Vagina (tissue), 2 donors: ENCODE results near the gene AKAP13. TPM values are rescaled to one million over a fixed set of nuclear protein-coding genes. Genes with fewer than 3 reads are reported as not detected.
A peak's percentile ranks its signal among the peaks of the same experiment; 100 is the strongest.

ENCODE experiments used
- DNase-seq, 2 donors: peaks; one replicate each; pipeline ENCODE4 v3.0.0-alpha.2; 2017; ENCODE audit errors: extremely low spot score in 2 of 2
- H3K27ac ChIP-seq: fragments of 200-600 bp; sonication (generic); one replicate; pipeline ENCODE4 v1.5.1; 2019
- H3K27me3 ChIP-seq: fragments of 200-600 bp; sonication (generic); one replicate; pipeline ENCODE4 v1.5.1; 2019
- H3K36me3 ChIP-seq, 2 donors: fragments of 200-600 bp; sonication (generic); one replicate each; pipeline ENCODE4 v1.5.1; 2017 to 2019
- H3K4me1 ChIP-seq: fragments of 200-600 bp; sonication (generic); one replicate; pipeline ENCODE4 v1.5.1; 2019
- H3K4me3 ChIP-seq, 2 donors: fragments of 200-600 bp; sonication (generic); 1 replicate in 1 of 2; 2 replicates in 1 of 2; pipeline ENCODE4 v1.5.1; 2016 to 2019
- H3K9me3 ChIP-seq: fragments of 200-600 bp; sonication (generic); one replicate; pipeline ENCODE4 v1.5.1; 2019
- POLR2A ChIP-seq, 2 donors: fragments of 450-650 bp; IDR thresholded peaks; one replicate each; pipeline ENCODE4 v1.6.1; 2017; ENCODE audit warnings: antibody characterized with exemption in 2 of 2, mild to moderate bottlenecking in 2 of 2, moderate library complexity in 2 of 2
- POLR2AphosphoS5 ChIP-seq, 2 donors: sonication (generic); formaldehyde crosslinking; IDR thresholded peaks; one replicate each; pipeline ENCODE4 v1.9.0; 2017; ENCODE audit warnings: antibody characterized with exemption in 2 of 2, mild to moderate bottlenecking in 2 of 2, low read depth in 1 of 2; ENCODE audit not compliant: insufficient read depth in 1 of 2
- intact Hi-C: fragments of 100-400 bp; cut with DNase I; formaldehyde crosslinking; loops from one replicate; pipeline ENCODE4 v1.15.1; 2023
- total RNA-seq: library from RNA; depleted of rRNA; stranded (reverse); fragments of >200 nt; gene quantifications from one replicate; pipeline ENCODE4 v1.2.3, GENCODE V29; 2016
- TF ChIP-seq, protein P1 (sequence below), 3 experiments: fragments of 450-650 bp in 2 of 3; fragments of 200-600 bp in 1 of 3; sonication (generic) in 1 of 3; IDR thresholded peaks; one replicate each; pipeline ENCODE4 v1.5.1; 2017 to 2019; ENCODE audit warnings: antibody characterized with exemption in 3 of 3, mild to moderate bottlenecking in 2 of 3, moderate library complexity in 2 of 3

The AKAP13 gene
- total RNA-seq, 1 donor from 2014 or later: 177 TPM

DNA sequence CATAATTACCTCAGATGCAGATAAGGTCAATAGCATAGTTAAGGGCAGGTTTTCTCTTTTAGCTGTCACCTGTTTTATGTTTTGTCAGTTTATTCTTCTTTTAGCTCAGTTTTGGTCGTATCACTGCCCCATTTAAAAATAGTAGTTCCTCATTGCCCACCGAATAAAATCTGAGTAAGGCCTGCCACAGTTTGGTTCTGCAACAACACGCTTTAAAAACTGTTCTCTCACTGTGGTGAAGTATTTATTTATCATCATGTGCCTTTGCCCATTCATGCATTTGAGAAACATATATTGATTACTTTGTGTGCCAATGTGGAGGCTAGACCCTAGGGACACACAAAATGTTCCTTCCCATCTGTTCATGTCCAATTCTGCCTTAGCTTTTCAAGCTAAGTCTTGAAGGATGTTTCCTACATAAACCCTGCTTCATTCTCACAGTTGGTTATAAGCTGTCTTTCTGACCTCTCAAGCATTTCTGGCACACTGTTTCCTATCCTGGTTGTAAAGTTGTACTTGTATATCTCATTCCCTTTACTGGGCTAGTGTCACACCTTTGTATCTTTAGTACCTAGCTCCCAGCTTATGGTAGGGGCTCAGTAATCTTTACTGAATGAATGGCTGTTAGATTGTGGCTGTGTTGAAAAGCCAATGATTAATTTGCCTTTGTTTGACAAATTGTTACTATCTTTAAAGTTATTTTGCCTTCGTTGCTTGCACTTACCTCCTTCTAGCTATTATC lies 23.9 kb downstream of the AKAP13 start:
- no peaks in the 10 kb centered on the region for H3K9me3 ChIP-seq
- DNase-seq: no peak
- H3K4me1 ChIP-seq: peaks cover 94% of the 10 kb centered on the region
- H3K27me3 ChIP-seq: no peaks in the 10 kb centered on the region
- no peak overlapping the region for H3K4me3 ChIP-seq
- no peak for TF ChIP-seq POLR2AphosphoS5 (IDR thresholded peaks at IDR 0.05; ENCODE audit: insufficient read depth in 1 of 2, low read depth in 1 of 2)
- TF ChIP-seq, protein P1, sequence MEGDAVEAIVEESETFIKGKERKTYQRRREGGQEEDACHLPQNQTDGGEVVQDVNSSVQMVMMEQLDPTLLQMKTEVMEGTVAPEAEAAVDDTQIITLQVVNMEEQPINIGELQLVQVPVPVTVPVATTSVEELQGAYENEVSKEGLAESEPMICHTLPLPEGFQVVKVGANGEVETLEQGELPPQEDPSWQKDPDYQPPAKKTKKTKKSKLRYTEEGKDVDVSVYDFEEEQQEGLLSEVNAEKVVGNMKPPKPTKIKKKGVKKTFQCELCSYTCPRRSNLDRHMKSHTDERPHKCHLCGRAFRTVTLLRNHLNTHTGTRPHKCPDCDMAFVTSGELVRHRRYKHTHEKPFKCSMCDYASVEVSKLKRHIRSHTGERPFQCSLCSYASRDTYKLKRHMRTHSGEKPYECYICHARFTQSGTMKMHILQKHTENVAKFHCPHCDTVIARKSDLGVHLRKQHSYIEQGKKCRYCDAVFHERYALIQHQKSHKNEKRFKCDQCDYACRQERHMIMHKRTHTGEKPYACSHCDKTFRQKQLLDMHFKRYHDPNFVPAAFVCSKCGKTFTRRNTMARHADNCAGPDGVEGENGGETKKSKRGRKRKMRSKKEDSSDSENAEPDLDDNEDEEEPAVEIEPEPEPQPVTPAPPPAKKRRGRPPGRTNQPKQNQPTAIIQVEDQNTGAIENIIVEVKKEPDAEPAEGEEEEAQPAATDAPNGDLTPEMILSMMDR (IDR thresholded peaks at IDR 0.05): no peak
- intact Hi-C loops: no loop called here
- no peaks in the 10 kb centered on the region for H3K36me3 ChIP-seq
- peak overlapping the region; percentile 3 for H3K27ac ChIP-seq

DNA sequence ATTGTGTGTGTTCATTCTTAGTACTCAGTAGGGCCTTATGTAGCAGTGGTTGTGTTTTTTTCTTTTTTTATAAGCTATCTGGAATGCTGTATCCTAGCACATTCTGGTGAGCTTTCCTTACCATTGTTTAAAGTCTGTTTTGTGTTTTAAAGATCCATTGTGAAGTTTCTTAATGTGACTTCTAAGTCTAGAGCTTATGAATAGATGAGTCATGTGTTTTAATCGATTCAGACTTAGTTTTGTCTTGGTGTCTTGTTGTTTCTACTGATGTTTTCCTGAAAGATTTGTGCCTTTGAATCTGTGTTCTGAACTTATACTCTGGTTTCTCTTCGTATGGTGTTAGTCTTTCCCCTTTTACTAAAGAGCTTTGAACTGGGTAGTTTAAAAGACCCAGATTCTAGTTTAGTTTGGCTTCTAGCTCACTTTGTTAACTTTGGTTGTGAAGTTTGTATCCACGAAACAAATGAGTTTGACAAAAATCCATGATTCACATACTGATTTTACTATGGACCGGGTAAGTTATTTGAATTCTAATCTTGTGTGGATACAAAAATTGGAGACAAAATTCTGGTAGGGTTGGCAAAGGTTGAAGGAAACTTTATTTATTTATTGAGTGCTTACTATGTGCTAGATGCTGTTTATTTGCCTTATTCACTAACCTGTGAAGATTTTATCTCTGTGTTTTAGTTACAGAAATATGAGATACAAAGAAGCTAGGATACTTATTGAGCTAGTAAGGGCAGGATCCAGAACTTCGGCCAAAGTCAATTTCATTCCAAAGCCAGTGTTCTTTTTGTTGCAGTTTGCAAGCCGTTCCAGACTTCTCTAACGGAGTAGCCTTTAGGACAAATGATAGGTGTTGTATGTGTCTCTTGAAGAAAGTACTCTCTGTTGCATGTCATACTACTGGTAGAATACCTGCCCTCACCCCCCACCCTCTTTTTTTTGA lies 24.8 kb downstream of the AKAP13 start:
- no peak overlapping the region for H3K4me3 ChIP-seq
- H3K9me3 ChIP-seq: no peaks in the 10 kb centered on the region
- H3K27me3 ChIP-seq: no peaks in the 10 kb centered on the region
- intact Hi-C loops: no loop called here
- no peaks in the 10 kb centered on the region for H3K36me3 ChIP-seq
- TF ChIP-seq, protein P1 (IDR thresholded peaks at IDR 0.05): no peak
- no peak for TF ChIP-seq POLR2A (IDR thresholded peaks at IDR 0.05)
- no peak for TF ChIP-seq POLR2AphosphoS5 (IDR thresholded peaks at IDR 0.05; ENCODE audit: insufficient read depth in 1 of 2, low read depth in 1 of 2)
- H3K27ac ChIP-seq: peak overlapping the region; percentile 3
- DNase-seq: no peak
- peaks cover 86% of the 10 kb centered on the region for H3K4me1 ChIP-seq

DNA sequence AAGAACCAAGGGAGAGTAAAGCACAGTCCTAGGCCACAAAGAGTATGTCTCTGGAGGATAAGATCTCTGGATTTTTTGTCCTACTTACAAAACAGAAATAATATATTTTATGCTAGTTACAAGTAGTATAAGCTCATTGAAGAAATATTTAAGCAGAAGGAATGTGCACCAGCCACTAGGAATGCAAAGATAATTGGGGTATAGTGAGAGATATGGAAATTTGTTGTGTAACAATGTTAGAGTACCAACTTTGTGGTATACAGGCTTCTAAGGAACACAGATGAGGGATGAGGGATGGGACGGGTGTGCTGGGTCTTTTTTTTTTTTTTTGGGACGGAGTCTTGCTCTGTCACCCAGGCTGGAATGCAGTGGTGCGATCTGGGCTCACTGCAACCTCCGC lies 26.5 kb downstream of the AKAP13 start:
- TF ChIP-seq POLR2AphosphoS5 (IDR thresholded peaks at IDR 0.05; ENCODE audit: insufficient read depth in 1 of 2, low read depth in 1 of 2) (no peak), POLR2A (IDR thresholded peaks at IDR 0.05) (no peak)
- TF ChIP-seq, protein P1 (IDR thresholded peaks at IDR 0.05): no peak
- no peak for DNase-seq
- intact Hi-C loops: no loop called here
- Histone ChIP-seq H3K4me3 (no peak overlapping the region), H3K4me1 (peaks cover 78% of the 10 kb centered on the region), H3K27me3 (no peaks in the 10 kb centered on the region), H3K36me3 (no peaks in the 10 kb centered on the region), H3K27ac (no peak overlapping the region), H3K9me3 (no peaks in the 10 kb centered on the region)

DNA sequence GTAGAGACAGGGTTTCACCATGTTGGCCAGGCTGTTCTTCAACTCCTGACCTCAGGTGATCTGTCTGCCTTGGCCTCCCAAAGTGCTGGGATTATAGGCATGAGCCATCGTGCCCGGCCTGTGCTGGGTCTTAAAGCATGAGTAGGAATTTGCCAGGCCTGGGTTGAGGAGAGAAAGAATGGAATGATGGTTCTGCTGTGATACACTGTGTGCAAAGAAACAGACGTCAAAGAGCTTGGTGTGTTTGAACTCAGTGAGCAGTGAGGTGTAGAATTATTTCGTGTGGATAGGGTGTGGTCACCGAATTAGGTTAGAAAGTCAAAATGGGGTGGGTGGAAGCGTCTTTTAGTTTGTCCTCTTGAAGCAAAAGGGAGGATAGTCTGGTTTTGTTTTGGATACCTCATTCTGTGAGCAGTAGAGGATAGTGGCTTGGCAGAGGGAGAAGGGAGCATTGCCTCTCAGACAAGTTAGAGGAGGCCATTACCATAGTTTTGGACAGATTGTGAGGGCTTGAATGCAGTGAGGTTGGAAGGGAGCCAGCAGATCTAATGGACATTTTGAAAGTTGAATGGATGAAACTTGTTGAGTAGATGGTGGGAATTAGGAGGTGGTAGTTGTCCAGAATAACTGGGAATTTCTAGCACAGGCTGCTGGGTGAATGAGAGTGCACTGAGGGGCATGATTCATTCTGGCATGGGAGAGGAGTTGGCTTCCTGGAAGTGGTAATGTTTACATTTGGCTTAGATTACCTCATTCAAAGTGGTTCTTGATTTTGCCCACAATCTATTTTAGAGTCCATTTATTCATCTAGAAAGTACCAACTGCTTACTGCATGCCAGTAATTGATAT lies 27.2 kb downstream of the AKAP13 start:
- H3K9me3 ChIP-seq: no peaks in the 10 kb centered on the region
- TF ChIP-seq POLR2AphosphoS5 (IDR thresholded peaks at IDR 0.05; ENCODE audit: insufficient read depth in 1 of 2, low read depth in 1 of 2): peak in 1 of 2 donors; percentile 73
- TF ChIP-seq POLR2A (IDR thresholded peaks at IDR 0.05): no peak
- TF ChIP-seq, protein P1 (IDR thresholded peaks at IDR 0.05): no peak
- H3K4me1 ChIP-seq: peaks cover 78% of the 10 kb centered on the region
- peak overlapping the region; percentile 10 for H3K27ac ChIP-seq
- H3K36me3 ChIP-seq: no peaks in the 10 kb centered on the region
- intact Hi-C loops: no loop called here
- no peak overlapping the region for H3K4me3 ChIP-seq
- DNase-seq: no peak
- no peaks in the 10 kb centered on the region for H3K27me3 ChIP-seq
